NCI-H526 treated with DMSO at 0.1 percent for 48 hours (cell line): ENCODE data around the gene ZDHHC11B.
"Not testable (repeated sequence)": the region's sequence is repeated elsewhere in the genome, so short reads cannot be mapped to it uniquely, and the experiment has no call there.

Experiments used
- DNase-seq: peaks from one replicate; lab custom pipeline; 2025; lab: John Stamatoyannopoulos, UW

Gene ZDHHC11B

GRCh38 chr5:783881-784427 lies 575 bp downstream of the ZDHHC11B start:
- DNase-seq, result not testable (repeated sequence)

GRCh38 chr5:783049-783802 lies 1.3 kb downstream of the ZDHHC11B start:
- DNase-seq, result not testable (repeated sequence)

GRCh38 chr5:782356-782755 lies 2.2 kb downstream of the ZDHHC11B start:
- not testable (repeated sequence) for DNase-seq

GRCh38 chr5:780571-780970 lies 4.0 kb downstream of the ZDHHC11B start:
- not testable (repeated sequence) for DNase-seq

- not testable (repeated sequence) for DNase-seq
Measured at GRCh38 chr5:778967-779366, 5.6 kb downstream of the ZDHHC11B start.

- DNase-seq, result not testable (repeated sequence)
Measured at GRCh38 chr5:778421-778820, 6.1 kb downstream of the ZDHHC11B start.

GRCh38 chr5:777756-778161 lies 6.8 kb downstream of the ZDHHC11B start:
- no peak for DNase-seq

GRCh38 chr5:776862-777711 lies 7.4 kb downstream of the ZDHHC11B start:
- DNase-seq, result no peak

- DNase-seq, result no peak
Measured at GRCh38 chr5:775961-776861, 8.3 kb downstream of the ZDHHC11B start.

- DNase-seq, result not testable (repeated sequence)
Measured at GRCh38 chr5:775595-775960, 9.0 kb downstream of the ZDHHC11B start.

GRCh38 chr5:774854-775505 lies 9.5 kb downstream of the ZDHHC11B start:
- not testable (repeated sequence) for DNase-seq

GRCh38 chr5:774304-774703 lies 10.2 kb downstream of the ZDHHC11B start:
- DNase-seq, result not testable (repeated sequence)

GRCh38 chr5:773517-774264 lies 10.8 kb downstream of the ZDHHC11B start:
- DNase-seq, result no peak

GRCh38 chr5:772931-773330 lies 11.6 kb downstream of the ZDHHC11B start:
- DNase-seq, result not testable (repeated sequence)

GRCh38 chr5:772547-772890 lies 12.0 kb downstream of the ZDHHC11B start:
- DNase-seq, result not testable (repeated sequence)

GRCh38 chr5:771841-772546 lies 12.5 kb downstream of the ZDHHC11B start:
- DNase-seq, result not testable (repeated sequence)

- not testable (repeated sequence) for DNase-seq
Measured at GRCh38 chr5:771087-771781, 13.3 kb downstream of the ZDHHC11B start.

GRCh38 chr5:770585-770984 lies 13.9 kb downstream of the ZDHHC11B start:
- not testable (repeated sequence) for DNase-seq

- not testable (repeated sequence) for DNase-seq
Measured at GRCh38 chr5:769485-770145, 14.9 kb downstream of the ZDHHC11B start.
